Hepatic stellate cell (primary cell): Measurements from ENCODE around the gene TSPAN15.
"Not testable (repeated sequence)": the region's sequence is repeated elsewhere in the genome, so short reads cannot be mapped to it uniquely, and the experiment has no call there.

Experiments used
- DNase-seq: peaks from one replicate; pipeline ENCODE4 v3.0.0; 2011; ENCODE audit warnings: low spot score

Gene TSPAN15

DNA sequence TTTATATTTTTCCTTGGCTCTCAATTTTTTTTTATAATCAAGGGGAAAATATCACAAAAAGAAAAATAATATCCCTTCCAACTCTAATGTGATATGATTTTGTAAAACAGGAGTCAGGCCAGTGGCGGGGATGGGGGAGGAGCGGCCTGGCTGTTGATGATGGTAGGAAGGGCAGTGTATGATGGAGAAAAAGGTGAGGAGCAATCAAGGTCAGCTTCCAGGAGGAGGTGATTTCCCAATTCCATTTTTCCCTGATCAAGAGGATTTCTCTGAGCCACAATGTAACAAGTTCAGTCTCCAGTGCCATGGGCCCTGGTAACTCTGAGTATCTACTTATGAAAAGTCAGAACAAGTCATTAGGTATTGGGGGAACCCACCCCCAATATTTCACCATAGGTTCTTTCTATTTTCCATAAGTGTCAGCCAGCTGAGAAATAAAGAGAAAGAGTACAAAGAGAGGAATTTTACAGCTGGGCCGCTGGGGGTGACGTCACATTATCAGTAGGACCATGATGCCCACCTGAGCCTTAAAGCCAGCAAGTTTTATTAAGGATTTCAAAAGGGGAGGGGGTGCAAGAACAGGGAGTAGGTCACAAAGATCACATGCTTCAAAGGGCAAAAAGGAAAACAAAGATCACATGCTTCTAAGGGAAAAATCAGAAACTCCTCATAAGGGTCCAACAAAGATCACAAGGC, 37.0 kb downstream of the TSPAN15 start:
- not testable (repeated sequence) for DNase-seq

DNA sequence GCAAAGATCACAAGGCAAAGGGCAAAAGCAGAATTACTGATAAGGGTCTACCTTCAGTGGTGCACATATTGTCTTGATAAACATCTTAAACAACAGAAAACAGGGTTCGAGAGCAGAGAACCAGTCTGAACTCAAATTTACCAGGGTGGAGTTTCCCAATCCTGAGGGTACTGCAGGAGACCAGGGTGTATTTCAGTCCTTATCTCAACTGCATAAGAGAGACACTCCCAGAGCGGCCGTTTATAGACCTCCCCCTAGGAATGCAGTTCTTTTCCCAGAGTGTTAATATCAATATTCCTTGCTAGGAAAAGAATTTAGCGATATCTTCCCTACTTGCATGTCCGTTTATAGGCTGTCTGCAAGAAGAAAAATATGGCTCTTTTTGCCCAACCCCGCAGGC, 37.6 kb downstream of the TSPAN15 start:
- DNase-seq = not testable (repeated sequence)

DNA sequence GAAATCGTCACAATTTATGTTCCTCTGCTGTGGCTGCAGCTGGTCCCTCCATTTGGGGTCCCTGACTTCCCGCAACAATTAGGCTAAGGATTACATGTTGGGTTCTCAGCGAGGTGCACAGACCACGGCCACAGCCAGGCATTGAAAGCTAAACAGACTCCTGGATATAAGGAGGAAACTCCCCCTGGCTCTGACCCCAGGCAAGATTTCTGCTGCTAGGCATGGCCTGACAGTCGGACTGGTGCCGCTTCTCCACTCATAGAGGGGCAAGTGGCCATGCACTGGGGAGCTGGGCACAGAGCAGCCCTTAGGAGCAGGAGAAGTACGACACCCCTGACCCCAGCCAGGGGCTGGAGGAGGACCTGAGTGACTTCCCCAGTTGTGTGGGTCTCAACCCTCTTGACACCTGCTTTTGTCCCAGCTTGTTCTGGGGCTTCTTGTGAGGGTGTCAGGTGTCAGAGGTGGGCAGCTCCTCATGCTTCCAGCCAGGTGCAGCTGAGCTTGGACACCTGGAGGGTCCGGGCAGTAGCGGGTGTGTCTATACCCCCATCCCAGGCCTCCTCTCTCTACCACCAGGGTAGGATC, 38.3 kb downstream of the TSPAN15 start:
- no peak for DNase-seq

DNA sequence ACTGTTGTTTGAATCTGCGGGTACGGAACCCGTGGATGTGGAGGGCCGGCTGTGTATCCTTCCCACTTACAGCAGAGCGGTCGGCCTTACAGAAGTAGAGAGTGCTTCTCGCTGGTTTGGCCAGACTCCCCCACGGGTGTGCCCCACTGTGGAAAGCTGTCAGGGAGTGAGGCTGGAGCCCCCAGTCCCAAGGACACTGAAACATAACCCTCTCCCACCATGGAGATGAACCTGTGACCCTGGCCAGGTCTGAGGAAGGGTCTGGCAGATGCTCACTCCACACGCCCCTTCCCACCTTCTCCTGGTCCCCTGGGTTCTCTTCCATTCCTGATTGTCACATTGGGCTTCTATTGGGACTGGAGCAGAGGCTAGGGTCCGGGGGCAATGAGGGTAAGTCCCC, 39.6 kb downstream of the TSPAN15 start:
- DNase-seq = no peak

DNA sequence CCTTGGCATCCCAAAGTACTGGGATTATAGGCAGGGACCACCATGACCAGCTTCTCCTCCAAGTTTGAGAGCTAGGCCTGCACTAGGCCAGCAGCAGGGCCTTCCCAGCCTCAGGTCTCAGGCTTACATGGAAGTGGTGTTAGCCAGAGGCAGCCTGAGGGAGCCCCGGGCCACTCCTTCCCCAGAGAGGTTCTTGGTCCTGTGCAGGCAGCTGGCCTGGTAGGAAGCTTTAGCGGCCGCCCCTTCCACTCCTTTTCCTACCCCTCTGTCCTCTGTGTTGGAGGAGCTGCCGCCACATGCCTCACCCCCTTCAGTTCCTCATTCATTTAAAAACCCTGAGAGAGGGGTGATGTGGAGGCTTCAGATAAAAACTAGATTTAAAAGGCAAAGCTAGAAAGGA, 40.3 kb downstream of the TSPAN15 start:
- no peak for DNase-seq

DNA sequence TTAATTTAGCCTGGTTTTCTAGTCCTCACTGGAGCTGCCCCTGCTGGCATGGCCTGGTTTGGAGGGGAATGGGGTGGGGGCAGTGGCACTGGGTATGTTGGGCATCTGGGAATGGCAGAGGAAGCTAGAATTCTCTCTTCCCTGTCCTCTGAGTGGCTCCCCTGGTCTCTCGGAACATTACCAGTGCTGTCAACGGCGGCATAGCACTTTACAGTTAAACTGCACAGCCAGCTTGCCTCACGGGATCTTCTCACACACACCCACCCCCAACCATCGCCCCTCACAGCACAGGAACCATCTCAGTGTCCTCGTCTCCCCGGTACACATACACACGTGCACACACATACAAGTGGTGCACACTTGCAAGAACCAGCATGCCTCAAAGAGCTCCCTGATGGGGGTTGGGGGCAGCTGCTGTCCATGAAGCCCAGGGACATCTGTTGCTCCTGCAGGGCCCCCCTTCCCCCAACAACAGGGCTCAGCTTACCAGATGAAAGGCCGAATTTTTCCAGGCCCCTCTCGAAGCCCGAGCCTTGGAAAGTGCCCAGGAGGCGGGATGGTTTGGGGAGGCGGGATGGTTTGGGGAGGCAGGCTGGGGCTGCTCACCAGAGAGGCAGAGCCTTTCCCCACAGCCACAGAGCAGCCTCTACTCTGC, 41.0 kb downstream of the TSPAN15 start:
- DNase-seq = no peak

DNA sequence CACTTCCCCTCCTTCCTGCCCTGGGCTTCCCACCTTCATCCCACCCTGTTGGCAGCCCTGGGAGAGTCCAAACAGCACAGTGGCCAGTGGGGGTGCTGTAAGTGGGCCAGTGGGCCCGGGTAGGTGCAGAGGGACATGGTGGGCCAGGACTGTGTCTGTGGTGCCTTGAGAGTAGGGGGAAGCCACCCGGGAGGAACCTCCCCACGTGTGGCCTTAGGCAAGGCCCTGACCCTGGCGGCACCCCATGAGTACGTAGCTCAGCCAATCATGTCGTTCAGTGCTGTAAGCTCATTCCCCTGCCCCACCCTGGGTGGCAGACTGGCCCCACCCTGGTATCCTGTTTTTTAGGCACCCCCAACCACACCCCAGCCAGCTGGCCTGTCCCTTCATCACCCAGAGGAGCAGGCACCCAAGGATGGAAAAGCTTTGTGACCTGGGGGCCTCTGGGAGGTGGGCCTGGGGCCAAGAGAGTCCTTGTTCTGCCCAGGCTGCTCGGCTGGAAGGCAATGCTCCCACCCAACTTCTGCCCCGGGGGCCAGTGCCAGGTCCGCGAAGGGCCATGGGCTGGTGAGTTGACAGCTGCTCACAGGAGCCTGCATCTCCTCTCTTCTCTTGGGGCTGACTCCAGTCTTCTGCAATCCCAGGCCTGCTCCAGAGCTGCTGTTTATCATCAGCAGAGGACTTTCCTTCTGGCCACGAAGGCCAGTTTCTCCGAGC, 41.6 kb downstream of the TSPAN15 start:
- DNase-seq = no peak

DNA sequence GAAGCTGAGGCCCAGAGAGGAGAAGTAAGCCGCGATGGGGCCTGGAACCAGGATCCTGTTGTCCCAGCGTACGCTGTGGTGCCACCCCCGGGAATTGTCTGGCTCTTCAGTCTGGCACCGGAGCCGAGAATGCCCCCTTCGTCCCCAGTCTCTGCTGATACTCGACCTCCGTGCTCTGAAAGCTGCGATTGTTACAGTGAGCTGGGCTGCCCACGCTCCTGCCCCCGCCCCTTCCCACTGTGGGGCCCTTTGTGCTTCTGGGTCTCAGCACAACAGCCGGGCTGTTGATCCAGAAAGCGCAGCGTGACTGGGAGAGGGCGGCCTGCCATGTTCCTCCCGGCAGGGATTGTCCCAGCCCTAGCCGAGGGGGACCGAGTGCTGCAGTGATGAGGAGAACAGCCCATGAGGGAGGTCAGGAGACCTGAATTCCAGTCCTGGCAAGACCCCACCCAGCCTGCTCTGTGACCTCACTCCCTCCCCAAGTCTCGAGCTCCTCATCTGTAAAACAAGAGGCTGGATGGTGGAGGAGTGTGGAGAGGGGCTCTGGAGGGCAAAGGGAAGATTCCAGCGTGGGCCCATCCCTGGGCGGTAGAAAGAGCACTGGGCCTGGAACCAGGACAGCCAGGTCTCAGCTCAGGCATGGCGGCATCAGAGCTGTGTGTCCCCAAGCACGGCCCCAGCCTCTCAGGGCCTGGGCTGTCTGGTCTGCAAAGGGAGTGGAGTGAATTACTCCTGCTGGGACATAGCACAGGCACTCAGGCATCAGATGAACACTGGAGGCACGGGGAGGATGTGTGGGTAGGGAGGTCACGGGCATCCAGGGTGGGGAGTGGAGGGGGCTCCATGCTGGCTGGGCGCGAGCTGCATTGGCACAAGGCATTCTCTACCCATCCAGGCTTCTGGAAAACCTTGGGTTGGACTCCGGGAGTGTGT, 43.6 kb downstream of the TSPAN15 start:
- no peak for DNase-seq

DNA sequence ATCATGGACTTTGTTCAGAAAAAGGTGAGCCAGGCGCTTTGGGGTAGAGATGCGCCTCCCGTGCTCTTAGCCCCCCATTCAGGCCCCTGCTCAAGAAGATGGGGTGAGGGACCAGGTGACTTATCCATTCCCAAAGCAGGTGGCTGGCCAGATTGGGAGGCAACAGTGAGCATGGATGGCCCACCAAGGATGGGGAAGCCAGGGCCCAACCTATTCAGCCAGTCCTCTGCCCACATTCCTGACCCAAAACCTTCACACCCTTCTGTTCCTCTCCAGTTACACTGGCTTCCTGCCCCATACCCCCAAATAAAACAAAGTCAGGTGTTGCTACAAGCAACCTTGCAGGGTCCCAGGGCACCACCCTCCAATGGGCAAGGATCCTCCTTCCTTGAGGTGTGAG, 44.4 kb downstream of the TSPAN15 start:
- DNase-seq = no peak

DNA sequence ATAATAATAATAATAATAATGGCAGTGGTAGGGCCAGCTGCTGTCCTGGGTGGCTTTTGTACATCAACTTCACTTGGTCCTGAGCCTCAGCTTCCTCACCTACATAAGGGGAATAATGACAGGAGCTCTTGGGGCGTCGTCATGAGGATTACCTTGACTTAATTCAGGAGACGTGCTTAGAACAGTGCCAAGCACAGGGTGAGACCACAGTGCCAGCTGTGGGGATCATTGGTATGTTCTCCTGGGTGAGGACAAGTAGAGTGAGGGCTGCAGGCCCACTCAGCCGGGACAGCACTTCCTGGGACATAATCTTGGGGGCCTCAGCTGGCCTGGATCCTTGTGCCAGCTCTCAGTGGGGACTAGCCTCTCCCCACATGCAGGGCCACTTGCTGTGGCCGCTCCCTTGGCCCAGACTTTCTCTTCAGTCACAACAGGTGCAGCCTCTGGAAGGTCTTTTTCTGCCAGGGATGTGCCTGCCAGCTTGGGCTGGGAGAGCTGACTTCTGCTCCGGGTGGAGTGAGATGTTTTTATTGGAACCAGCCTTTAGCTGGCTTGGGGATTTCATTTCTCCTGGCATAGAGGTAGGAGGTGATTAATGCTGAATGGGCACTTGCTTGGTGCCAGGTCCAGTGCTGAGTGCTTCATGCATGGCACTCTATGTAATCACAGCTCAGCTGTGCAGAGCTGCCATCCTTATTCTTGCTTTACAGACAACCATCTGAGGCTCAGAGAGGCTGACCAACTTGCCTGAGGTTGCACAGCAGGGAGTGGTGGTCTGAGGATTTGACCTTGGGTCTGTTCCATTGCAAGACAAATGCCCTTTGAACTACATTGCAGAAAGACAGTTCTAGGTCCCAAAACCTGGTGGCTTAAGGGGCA, 45.3 kb downstream of the TSPAN15 start:
- no peak for DNase-seq

DNA sequence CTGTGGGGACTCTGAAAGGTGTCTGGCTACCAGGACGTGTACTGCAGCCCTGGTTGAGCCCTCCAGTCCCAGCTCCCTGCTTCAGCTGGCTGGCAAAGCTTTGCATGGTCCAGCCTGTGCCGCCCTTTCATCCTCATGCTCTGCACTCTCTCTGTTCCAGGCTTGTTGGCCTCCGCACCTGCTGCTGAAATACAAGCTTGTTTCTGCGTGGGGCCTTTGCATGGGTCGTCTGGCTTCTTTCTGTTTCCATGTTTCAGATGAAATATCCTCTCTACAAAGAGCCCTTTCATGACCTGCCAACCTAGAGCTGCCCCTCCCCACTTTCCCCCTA, 45.9 kb downstream of the TSPAN15 start:
- DNase-seq = no peak

DNA sequence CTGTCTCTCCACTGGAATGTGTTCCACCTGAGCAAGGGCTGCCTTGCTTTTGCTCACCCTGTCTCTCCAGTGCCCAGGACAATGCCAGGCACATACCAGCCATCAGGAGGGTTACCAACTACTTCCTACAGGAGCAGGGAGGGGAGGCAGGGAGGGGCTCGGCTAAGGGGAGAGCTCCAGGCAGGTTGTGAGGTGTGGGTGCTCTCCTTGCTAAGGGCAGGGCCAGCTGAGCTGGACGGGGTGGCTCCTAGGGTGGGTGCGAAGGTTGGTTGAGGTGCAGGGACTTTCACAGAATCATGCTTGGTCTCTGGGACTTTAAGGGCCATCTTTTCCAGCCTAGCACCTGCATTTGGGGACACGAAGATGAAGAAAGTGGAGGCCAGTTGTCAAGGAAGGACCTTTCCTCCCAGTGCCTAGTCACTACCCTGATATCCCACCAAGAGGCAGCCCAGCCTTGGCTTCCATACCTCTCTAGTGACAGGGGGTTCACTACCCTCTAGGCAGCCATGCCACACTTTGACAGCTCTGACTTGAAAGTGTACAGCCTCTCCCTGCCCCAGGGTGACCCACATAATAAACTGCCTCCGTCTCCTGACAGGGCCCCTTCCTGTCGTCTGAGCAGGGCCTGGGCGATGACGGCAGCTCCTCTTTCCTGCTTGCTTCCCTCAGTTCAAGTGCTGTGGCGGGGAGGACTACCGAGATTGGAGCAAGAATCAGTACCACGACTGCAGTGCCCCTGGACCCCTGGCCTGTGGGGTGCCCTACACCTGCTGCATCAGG, 46.5 kb downstream of the TSPAN15 start:
- DNase-seq = no peak

DNA sequence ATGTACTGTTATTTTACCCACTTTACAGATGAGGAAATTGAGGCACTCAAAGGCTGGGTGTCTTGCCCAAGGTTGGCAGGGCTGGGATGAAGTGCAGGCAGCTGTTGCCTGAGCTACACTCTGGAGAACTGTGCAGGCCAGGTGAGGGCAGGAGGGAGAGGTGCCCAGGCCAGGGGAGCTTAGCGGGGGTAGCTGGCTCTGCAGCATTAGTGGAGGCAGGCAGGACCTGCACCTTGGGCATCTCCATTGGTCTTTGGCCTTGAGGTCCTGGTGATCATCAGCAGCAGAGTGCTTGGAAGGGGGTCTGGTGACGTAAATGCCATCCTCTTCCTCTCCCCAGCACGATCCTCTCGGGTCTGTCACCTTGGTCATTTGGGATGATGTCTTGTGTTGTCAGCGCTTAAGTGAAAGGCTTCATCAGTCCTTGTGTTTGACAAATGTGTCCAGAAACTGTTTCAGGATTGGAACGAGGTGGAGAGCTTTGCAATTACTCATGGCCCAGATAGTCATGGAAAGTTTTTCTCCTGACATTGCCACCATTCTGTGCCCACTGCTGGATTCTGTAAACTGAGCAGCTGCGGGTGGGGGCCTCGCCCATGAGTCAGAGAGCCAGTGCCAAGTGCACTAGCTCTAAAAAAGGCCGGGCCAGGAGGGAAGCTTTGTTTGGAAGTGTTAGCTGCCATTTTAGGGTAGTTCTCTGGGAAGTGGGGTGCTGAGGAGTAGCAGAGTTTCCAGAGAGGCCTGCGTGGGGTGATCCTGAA, 47.6 kb downstream of the TSPAN15 start:
- no peak for DNase-seq

DNA sequence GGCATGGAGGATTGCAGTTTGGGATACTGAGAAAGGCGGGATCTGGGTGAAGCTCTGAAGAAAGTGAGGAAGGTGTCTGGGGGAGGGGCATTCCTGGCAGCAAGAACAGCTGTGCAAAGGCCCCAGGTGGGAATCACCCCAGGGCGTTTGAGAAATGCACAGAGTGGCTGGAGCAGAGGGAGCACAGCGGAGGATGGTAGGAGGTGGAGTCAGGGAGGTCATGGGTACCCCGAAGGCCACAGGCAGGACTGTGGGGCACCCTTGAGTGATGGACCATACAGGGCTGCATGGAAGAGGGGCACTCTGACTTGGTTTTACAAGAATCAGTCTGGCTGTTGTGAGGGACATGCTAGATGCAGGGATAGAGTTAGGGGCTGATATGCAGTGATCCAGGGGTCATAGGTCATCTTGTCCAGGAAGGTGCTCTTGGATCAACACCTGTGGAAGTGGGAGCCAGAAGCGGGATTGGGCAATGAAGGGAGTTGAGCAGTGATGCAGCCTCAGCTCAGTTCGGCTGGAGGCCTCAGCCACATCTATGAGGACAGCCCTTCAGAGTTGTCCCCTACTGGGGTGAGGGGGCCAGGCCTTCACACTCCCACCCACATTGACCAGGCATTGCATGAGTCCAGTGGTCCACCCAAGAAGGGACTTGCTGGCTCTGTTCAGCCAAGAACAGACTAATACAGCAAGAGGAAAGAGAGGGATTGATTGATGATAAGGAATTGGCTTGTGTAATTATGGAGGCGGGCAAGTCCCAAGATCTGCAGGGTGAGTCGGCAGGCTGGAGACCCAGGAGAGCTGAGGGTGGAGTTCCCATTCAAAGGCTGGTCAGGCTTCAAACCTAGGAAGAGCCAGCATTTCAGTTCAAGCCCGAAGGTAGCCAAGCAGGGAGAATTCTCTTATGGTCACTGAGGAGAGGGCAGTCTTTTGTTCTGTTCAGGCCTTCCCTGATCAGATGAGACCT, 48.7 kb downstream of the TSPAN15 start:
- DNase-seq = no peak

DNA sequence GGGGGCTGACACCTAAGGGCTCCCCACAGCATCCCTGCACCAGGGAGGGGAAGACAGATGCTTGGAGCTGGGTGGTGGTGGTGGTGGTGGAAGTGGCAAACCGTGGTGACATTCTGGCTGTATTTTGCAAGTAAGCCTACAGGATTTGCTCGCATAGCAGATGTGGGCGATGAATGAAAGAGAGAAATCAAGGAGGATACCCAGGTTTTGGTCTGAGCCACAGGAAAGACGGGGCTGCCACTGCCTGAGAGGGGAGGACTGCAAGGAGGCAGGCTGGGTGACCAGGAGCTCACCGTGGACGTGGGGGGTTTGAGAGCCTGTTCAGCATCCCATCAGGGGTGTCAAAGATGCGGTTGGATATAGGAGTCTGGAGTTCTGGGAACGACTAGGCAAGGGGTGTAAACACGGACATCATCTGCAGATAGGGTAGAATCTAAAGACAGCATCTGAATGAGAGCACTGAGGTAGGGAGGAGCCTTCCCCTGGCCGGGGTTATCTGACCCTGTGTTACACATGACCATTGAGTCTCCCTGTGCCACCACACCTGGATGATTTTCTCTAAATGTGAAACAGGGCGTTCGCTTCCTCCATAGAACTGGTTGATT, 49.7 kb downstream of the TSPAN15 start:
- no peak for DNase-seq

DNA sequence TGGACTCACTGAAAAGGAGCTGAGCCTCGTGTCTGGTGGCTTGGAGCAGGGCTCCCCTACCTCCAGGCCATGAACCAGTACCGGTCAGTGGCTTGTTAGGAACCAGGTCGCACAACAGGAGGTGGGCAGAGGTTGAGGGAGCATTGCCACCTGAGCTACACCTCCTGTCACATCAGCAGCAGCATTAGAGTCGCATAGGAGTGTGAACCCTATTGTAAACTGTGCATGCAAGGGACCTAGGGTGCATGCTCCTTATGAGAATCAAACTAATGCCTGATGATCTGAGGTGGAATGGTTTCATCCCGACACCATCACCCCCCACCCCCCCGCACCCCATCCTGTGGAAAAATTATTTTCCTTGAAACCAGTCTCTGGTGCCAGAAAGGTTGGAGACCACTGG, 50.4 kb downstream of the TSPAN15 start:
- DNase-seq = no peak

DNA sequence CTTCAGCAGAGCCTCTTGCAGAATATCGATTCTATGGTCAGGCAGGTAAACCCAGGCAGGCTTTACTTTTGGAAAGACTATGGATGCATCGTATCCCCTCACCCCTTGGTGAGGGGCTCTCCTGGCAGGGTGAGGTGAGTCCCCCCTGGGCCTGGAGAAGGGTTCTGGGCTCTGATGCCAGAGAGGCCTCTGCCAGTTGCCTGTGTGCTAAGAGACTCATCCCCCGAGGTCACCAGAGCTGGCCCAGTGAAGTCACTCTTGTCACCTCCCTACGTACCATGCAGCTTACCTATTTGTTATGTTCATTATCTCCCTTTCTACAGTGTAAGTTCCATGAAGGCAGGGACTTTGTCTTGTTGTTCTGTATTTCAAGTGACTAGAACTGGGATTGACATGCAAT, 51.3 kb downstream of the TSPAN15 start:
- DNase-seq = no peak
